ENCODE measurements around the gene DHDDS.

- TF ChIP-seq CTCF (IDR thresholded peaks at IDR 0.05) = no peak
- TF ChIP-seq EP300 (IDR thresholded peaks at IDR 0.05) = no peak
- TF ChIP-seq POLR2A (IDR thresholded peaks at IDR 0.05) = no peak
- TF ChIP-seq POLR2AphosphoS5 (IDR thresholded peaks at IDR 0.05) = no peak
Observed at GRCh38 chr1:26468911-26469310, 36.8 kb downstream of the DHDDS start.
